K562 (cell line): ENCODE measurements around the gene CSTF1. TPM values are rescaled to one million over a fixed set of nuclear protein-coding genes. Genes with fewer than 3 reads are reported as not detected.

ENCODE experiments used
- AFF4 ChIP-seq: sonication (generic); formaldehyde crosslinking; IDR thresholded peaks from 2 replicates; pipeline ENCODE4 v1.8.0; 2023; ENCODE audit warnings: mild to moderate bottlenecking, missing genetic modification reagents
- ARID1B ChIP-seq: fragments of 450-650 bp; IDR thresholded peaks from 2 replicates; pipeline ENCODE4 v1.6.1; 2016; ENCODE audit warnings: antibody characterized with exemption, mild to moderate bottlenecking, inconsistent platforms
- CGGBP1 ChIP-seq: fragments of 250-450 bp; sonication (Bioruptor Pico); IDR thresholded peaks from 2 replicates; pipeline ENCODE4 v1.9.0; 2021; ENCODE audit warnings: mild to moderate bottlenecking
- FOSL1 ChIP-seq: fragments of 200-800 bp; sonication (Bioruptor generic); conservative IDR thresholded peaks from 2 replicates; pipeline ENCODE4 v1.6.1; 2016; ENCODE audit warnings: missing genetic modification characterization, missing compliant biosample characterization
- REST ChIP-seq, 2 experiments: fragments of 450-650 bp; formaldehyde crosslinking in 1 of 2; IDR thresholded peaks; 2 replicates each; pipeline versions ENCODE4 v1.4.0 to v1.6.1; 2014 to 2020; ENCODE audit warnings: mild to moderate bottlenecking in 2 of 2, borderline replicate concordance in 1 of 2, low read depth in 1 of 2
- ZNF57 ChIP-seq: fragments of 450-650 bp; formaldehyde crosslinking; IDR thresholded peaks from 2 replicates; pipeline ENCODE4 v1.4.0; 2020; ENCODE audit warnings: mild to moderate bottlenecking, moderate library complexity
- ZNF592 ChIP-seq: fragments of 450-650 bp; IDR thresholded peaks from 2 replicates; pipeline ENCODE4 v1.6.1; 2017; ENCODE audit warnings: antibody characterized with exemption, mild to moderate bottlenecking
- polyA plus RNA-seq, 8 experiments: library from polyadenylated mRNA; depleted of rRNA in 4 of 8; stranded (reverse) in 5 of 8; unstranded in 3 of 8; fragments of >200 nt; fragmentation: Nextera tagmentation in 2 of 8; fragmentation: Illumina TruSeq in 1 of 8; extraction: Ambion mirVana in 2 of 8; extraction: Trizol in 1 of 8; gene quantifications; 2 replicates each; pipeline versions ENCODE4 v1.2.1 to v1.2.3, GENCODE V29; 2011 to 2014; ENCODE audit warnings: inconsistent platforms in 1 of 8, missing spikeins in 1 of 8
- total RNA-seq, 7 experiments: library from RNA; depleted of rRNA in 6 of 7; stranded (reverse); fragments of >200 nt in 6 of 7; fragmentation: Illumina TruSeq in 2 of 7; extraction: Trizol in 2 of 7; gene quantifications; 2 replicates each; pipeline versions ENCODE4 v1.2.1 to v1.2.3, GENCODE V29; 2011 to 2021; ENCODE audit warnings: low replicate concordance in 1 of 7

The CSTF1 gene
- total and polyA plus RNA-seq, 9 of the 15 experiments (the other 6 are each of a cell fraction or from before 2014, with no cell fraction given): 30.8 to 110 (median 53.4) TPM

GRCh38 chr20:56373942-56374341 lies 18.5 kb upstream of the CSTF1 start (continued):
- TF ChIP-seq REST (IDR thresholded peaks at IDR 0.05; ENCODE audit: borderline replicate concordance): peak; percentile 12; the same call in 1 of the 2 replicates
- no peak for TF ChIP-seq REST (CRISPR knock-in tag; IDR thresholded peaks at IDR 0.05; ENCODE audit: low read depth)
- TF ChIP-seq CGGBP1 (CRISPR knock-in tag): no peak
- TF ChIP-seq ZNF592: peak; percentile 44; the same call in 1 of the 2 replicates
- TF ChIP-seq ZNF57 (CRISPR knock-in tag): no peak
- TF ChIP-seq AFF4: no peak
- TF ChIP-seq FOSL1: peak; percentile 36; the same call in 1 of the 2 replicates
- TF ChIP-seq ARID1B: peak; percentile 35
